Activated naive CD4-positive, alpha-beta T cell treated with anti-CD3 and anti-CD28 coated beads, Interleukin-2, amount 10 ng/mL, durations not matched to agents 7 days and 5 days (primary cell): ENCODE measurements around the gene PCMT1.
"Not testable (repeated sequence)": the region's sequence is repeated elsewhere in the genome, so short reads cannot be mapped to it uniquely, and the experiment has no call there.

Experiments used
- CTCF ChIA-PET: fragments of 350-600 bp; sonication (Branson Sonifier 250); formaldehyde crosslinking; loops from one replicate; lab custom pipeline; 2021; ENCODE audit warnings: antibody characterized with exemption; lab: Charles Lee
- DNase-seq: peaks from one replicate; pipeline ENCODE4 v3.0.0-alpha.2; 2020
- H3K27ac Mint-ChIP-seq: one replicate; pipeline ENCODE4 v1.8.0; 2021; ENCODE audit warnings: mild to moderate bottlenecking, moderate library complexity, mixed read lengths
- H3K27me3 Mint-ChIP-seq: one replicate; pipeline ENCODE4 v1.8.0; 2021; ENCODE audit warnings: mild to moderate bottlenecking, mixed read lengths
- H3K36me3 Mint-ChIP-seq: one replicate; pipeline ENCODE4 v1.8.0; 2021; ENCODE audit warnings: mixed read lengths
- H3K4me1 Mint-ChIP-seq: one replicate; pipeline ENCODE4 v1.8.0; 2021; ENCODE audit warnings: mixed read lengths
- H3K4me3 Mint-ChIP-seq: one replicate; pipeline ENCODE4 v1.8.0; 2021; ENCODE audit warnings: mild to moderate bottlenecking, moderate library complexity, mixed read lengths
- H3K9me3 Mint-ChIP-seq: one replicate; pipeline ENCODE4 v1.8.0; 2021; ENCODE audit warnings: mixed read lengths

The PCMT1 gene

DNA sequence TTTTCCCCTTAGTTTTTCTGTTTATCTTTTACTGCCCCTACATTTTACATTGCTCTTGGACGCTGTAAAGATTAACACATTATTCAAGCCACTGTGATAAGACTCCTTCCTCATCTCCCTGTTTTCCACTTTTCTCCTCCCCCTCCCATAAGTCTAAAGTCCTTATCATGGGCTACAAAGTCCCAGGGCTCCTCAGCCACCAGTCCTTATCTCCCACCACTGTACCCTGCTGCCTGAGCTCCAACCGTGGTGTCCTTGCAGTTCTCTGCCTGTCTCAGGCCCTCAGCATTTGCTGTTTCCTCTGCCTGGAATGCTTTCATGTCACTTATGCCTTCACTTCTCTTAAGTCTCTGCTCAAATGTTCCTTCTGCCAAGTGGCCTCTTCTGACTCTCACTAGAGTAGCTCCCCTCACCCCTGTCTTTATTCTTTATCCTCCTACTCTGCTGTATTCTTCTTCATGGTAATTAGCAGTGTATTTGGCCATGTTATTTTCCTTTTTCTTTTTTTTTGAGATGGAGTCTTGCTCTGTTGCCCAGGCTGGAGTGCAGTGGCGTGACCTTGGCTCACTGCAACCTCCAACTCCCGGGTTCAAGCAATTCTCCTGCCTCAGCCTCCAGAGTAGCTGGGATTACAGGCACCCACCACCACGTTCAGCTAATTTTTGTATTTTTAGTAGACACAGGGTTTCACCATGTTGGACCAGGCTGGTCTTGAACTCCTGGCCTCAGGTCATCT is 20.9 kb upstream of the PCMT1 start:
- Mint-ChIP-seq H3K4me3 (peak overlapping the region; percentile 18), H3K27ac (peak overlapping the region; percentile 75), H3K9me3 (no peaks in the 10 kb centered on the region), H3K36me3 (peaks cover 50% of the 10 kb centered on the region), H3K27me3 (no peaks in the 10 kb centered on the region), H3K4me1 (peaks cover 30% of the 10 kb centered on the region)
- CTCF ChIA-PET, result interaction anchor here (0.6 kb wide), 1 partner anchor 16 kb away, joined by 4 read pairs; no protein-coding TSS in a partner anchor
- no peak for DNase-seq

- Mint-ChIP-seq H3K4me1 (peaks cover 25% of the 10 kb centered on the region), H3K27ac (no peak overlapping the region), H3K4me3 (no peak overlapping the region), H3K36me3 (peaks cover 42% of the 10 kb centered on the region), H3K9me3 (no peaks in the 10 kb centered on the region), H3K27me3 (no peaks in the 10 kb centered on the region)
- no peak for DNase-seq
- CTCF ChIA-PET, result no interaction called here
Observed at GRCh38 chr6:149729824-149730223, 19.7 kb upstream of the PCMT1 start.

- no peaks in the 10 kb centered on the region for H3K9me3 Mint-ChIP-seq
- no peak for DNase-seq
- CTCF ChIA-PET, result interaction anchor here (1.3 kb wide), 1 partner anchor 9 kb away, joined by 3 read pairs; no protein-coding TSS in a partner anchor
Observed at GRCh38 chr6:149733089-149733720, 16.3 kb upstream of the PCMT1 start.

DNA sequence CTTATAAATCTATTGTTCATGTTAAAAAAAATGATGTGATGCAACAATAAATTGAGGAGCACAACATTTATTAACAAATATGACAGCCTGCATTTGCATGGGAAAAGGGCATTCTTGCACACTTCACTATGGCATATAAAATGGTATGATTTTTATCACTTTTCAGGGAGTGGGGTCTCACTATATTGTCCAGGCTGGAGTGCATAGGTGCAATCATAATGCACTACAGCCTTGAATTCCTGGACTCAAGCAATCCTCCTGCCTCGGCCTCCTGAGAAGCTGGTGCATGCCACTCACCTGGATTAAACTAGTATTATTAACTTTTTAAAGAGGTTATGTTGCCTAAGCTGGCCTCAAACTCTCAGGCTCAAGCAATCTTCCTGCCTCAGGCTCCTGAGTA is 14.6 kb upstream of the PCMT1 start:
- Mint-ChIP-seq H3K4me3 (no peak overlapping the region), H3K27ac (no peak overlapping the region), H3K9me3 (no peaks in the 10 kb centered on the region), H3K4me1 (no peaks in the 10 kb centered on the region), H3K36me3 (peaks cover 31% of the 10 kb centered on the region), H3K27me3 (no peaks in the 10 kb centered on the region)
- CTCF ChIA-PET, result no interaction called here
- DNase-seq, result no peak

More at GRCh38 chr6:149733089-149733720, 16.3 kb upstream of the PCMT1 start:
- peaks cover 16% of the 10 kb centered on the region for H3K4me1 Mint-ChIP-seq
- H3K36me3 Mint-ChIP-seq, result peaks cover 38% of the 10 kb centered on the region
- no peak overlapping the region for H3K4me3 Mint-ChIP-seq
- H3K27me3 Mint-ChIP-seq, result no peaks in the 10 kb centered on the region
- H3K27ac Mint-ChIP-seq, result no peak overlapping the region

DNA sequence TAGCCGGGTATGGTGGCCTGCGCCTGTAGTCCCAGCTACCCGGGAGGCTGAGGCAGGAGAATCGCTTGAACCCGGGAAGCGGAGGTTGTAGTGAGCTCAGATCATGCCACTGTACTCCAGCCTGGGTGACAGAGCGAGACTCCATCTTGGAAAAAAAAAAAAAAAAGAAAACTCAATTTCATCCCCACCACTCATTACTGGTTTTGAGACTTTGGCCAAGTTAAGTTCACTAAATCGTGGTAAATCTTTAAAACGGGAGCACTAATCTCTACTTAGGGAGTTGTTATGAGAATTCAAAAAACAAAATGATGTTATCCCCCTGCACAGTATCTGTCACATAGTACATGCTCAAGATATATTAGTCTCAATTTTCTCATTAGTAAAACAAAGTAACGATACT is 4.3 kb upstream of the PCMT1 start:
- not testable (repeated sequence) for H3K9me3 Mint-ChIP-seq, DNase-seq, H3K27me3 Mint-ChIP-seq
- peak overlapping the region; percentile 93 for H3K27ac Mint-ChIP-seq
- peak overlapping the region; percentile 98 for H3K4me3 Mint-ChIP-seq
- H3K4me1 Mint-ChIP-seq, result peaks cover 32% of the 10 kb centered on the region
- peaks cover 24% of the 10 kb centered on the region for H3K36me3 Mint-ChIP-seq
- CTCF ChIA-PET, result interaction anchor here (0.6 to 1.3 kb wide), 5 partner anchors 8 to 170 kb away, joined by 3 to 4 read pairs (median 3); no protein-coding TSS in a partner anchor

DNA sequence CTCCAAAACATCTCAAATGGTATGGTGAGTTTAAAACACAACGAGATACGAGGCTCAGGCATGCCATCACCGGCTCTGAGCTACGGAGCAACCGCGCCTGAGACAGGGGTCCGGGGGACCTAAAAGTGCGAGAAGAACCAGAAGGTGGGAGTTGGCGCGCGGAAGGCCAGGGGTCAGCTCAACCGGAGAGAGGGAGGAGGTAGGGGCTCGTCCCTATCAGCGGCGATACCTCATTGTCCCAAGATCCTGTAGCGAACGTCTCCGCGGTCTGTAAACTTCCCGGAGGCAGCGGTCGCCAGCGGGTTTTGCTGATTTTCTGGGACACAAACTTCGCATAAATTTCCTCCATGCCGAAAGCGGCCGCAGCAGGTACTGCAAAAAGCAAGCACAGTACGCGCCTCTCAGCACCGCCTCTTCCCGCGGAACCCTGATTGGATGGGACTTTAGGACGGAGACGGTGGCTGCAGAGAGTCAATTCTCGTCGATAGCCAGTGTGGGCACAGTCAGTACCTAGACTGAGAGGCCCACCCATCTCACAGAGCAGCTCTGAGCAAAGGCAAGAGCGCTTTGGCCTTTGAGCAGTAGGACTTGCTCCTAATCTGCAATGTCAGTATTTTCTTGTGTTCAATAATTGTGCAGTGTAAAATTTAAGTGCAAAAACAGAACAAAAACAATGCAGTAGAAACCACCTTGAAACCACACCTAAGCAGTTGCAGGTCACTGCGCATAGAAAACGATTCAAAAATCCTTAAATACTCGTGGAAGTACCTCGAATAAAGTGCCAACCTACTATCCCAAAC is 3.2 kb upstream of the PCMT1 start, which contains the start of gene NUP43:
NUP43 (minus strand) TSS at position 383 of the 800 bp plus-strand sequence; CDS start at position 349, 34 bp downstream.
- CTCF ChIA-PET, result interaction anchor here (0.8 to 2.1 kb wide), 6 partner anchors 9 to 171 kb away, joined by 3 to 7 read pairs (median 3); partner anchors contain the start of gene LATS1
- H3K27ac Mint-ChIP-seq, result peak within 1 kb of the TSS; percentile 93
- peaks cover 41% of the 10 kb centered on the region for H3K4me1 Mint-ChIP-seq
- H3K27me3 Mint-ChIP-seq, result no peaks in the 10 kb centered on the region
- H3K4me3 Mint-ChIP-seq, result peak within 1 kb of the TSS; percentile 98
- DNase-seq, result peak; percentile 96
- peaks cover 15% of the 10 kb centered on the region for H3K36me3 Mint-ChIP-seq
- no peaks in the 10 kb centered on the region for H3K9me3 Mint-ChIP-seq

DNA sequence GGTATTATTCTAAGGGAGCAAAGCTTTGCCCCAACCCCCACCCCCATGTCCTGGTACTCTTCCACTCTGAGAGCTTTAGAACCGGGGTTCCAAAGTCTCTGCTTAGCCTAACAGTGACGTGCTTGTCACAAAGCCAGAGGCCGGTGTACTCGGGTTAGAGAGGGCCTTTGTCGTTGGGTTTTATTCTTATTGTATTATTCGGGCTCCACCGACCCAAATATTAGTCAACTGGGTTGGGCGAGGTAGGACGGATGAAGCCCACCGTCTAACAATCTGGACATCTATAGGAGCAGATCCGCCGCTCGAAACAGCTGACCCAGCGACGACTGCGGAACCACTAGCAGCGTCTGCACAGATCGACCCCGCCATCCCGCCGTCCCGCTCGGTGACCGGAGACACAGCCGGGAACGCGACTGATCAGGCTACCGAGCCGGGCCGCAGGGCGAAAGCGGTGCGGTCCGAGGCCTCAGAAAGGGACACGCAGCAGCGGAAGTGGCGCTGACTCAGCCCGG is 403 bp upstream of the PCMT1 start:
- CTCF ChIA-PET, H3K36me3 Mint-ChIP-seq, H3K9me3 Mint-ChIP-seq, DNase-seq, H3K27me3 Mint-ChIP-seq: not testable (repeated sequence)
- peaks cover 54% of the 10 kb centered on the region for H3K4me1 Mint-ChIP-seq
- H3K4me3 Mint-ChIP-seq, result peak overlapping the region; percentile 90
- H3K27ac Mint-ChIP-seq, result peak overlapping the region; percentile 91

DNA sequence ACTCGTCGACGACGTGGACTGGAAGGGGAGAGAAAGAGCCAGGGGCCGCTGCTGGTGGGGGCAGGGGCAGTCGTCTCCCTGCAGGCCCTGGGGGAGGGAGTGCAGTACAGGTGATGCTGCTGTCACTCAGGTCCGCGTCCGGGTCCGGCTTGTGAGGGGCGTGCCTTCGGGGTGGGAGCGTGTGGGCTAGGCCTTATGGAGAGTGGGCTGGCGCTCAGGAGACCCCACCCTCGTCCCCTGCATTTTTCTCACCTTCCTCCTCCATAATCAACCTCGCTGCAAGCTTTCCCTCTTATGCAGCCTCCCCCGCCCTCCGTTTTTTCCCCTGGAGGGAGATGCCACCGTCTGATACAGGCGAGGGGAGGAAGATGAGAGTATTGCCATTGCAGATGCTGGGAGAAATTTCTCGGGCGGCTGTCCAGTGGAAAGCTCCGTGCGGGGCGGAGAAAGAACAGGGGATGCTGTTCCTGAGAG is 632 bp downstream of the PCMT1 start:
- Mint-ChIP-seq H3K4me1 (peaks cover 51% of the 10 kb centered on the region), H3K27ac (peak overlapping the region; percentile 91), H3K4me3 (peak overlapping the region; percentile 90), H3K36me3 (peaks cover 6% of the 10 kb centered on the region), H3K9me3 (no peaks in the 10 kb centered on the region), H3K27me3 (no peaks in the 10 kb centered on the region)
- CTCF ChIA-PET, result no interaction called here
- DNase-seq, result peak; percentile 74

GRCh38 chr6:149751239-149751638 is 1.7 kb downstream of the PCMT1 start:
- no peaks in the 10 kb centered on the region for H3K9me3 Mint-ChIP-seq
- no peak for DNase-seq
- H3K4me1 Mint-ChIP-seq, result peaks cover 49% of the 10 kb centered on the region
- no peaks in the 10 kb centered on the region for H3K27me3 Mint-ChIP-seq
- H3K27ac Mint-ChIP-seq, result no peak overlapping the region
- CTCF ChIA-PET, result no interaction called here
- peaks cover 9% of the 10 kb centered on the region for H3K36me3 Mint-ChIP-seq
- H3K4me3 Mint-ChIP-seq, result peak overlapping the region; percentile 90

- CTCF ChIA-PET, H3K9me3 Mint-ChIP-seq, H3K27ac Mint-ChIP-seq, H3K27me3 Mint-ChIP-seq, DNase-seq, H3K4me3 Mint-ChIP-seq, H3K36me3 Mint-ChIP-seq: not testable (repeated sequence)
- H3K4me1 Mint-ChIP-seq, result peaks cover 42% of the 10 kb centered on the region
Observed at GRCh38 chr6:149751920-149752319, 2.4 kb downstream of the PCMT1 start.

DNA sequence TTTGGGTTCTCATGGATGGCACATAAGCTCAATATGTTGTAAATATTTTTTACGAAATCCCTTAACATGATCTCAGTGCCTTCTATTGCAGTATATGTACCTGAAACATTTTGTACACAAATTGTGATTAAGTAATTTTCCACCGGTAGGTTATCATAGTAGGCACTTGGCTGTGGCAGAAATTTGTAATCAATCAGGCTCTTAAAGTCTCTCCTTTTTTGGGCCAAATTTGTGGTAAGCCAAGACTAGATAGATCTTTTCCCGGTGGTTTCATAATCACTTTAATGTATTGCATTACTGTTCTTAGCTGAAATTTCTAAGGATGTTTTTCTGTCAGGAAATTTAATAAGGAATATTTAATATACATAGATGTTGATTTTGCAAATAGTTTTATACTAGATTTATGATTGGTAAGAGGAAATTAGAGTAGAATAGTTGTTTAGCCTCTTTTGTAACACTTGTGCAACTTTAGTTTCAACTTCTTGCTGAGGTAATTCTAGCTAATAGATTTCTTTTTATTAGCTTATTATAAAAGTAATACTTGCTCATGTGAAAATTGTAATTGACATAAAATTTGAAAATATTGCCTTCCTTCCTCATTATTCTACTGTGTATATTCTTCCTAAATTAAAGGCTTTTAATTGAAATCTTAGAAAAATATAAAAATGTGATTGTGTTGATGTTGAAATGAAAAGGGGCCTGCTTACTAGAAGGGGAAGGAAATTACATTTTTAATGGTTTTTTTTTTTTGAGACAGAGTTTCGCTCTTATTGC is 3.2 kb downstream of the PCMT1 start:
- CTCF ChIA-PET, result interaction anchor here (1.0 kb wide), 1 partner anchor 82 kb away, joined by 3 read pairs; no protein-coding TSS in a partner anchor
- Mint-ChIP-seq H3K4me1 (peaks cover 36% of the 10 kb centered on the region), H3K4me3 (no peak overlapping the region), H3K27ac (no peak overlapping the region), H3K9me3 (no peaks in the 10 kb centered on the region), H3K27me3 (no peaks in the 10 kb centered on the region), H3K36me3 (peaks cover 10% of the 10 kb centered on the region)
- no peak for DNase-seq

- CTCF ChIA-PET, result interaction anchor here (1.0 kb wide), 1 partner anchor 81 kb away, joined by 3 read pairs; no protein-coding TSS in a partner anchor
- H3K27ac Mint-ChIP-seq, DNase-seq, H3K27me3 Mint-ChIP-seq, H3K9me3 Mint-ChIP-seq, H3K4me3 Mint-ChIP-seq: not testable (repeated sequence)
- Mint-ChIP-seq H3K4me1 (peaks cover 35% of the 10 kb centered on the region), H3K36me3 (peaks cover 10% of the 10 kb centered on the region)
Observed at GRCh38 chr6:149753374-149753637, 3.8 kb downstream of the PCMT1 start.

DNA sequence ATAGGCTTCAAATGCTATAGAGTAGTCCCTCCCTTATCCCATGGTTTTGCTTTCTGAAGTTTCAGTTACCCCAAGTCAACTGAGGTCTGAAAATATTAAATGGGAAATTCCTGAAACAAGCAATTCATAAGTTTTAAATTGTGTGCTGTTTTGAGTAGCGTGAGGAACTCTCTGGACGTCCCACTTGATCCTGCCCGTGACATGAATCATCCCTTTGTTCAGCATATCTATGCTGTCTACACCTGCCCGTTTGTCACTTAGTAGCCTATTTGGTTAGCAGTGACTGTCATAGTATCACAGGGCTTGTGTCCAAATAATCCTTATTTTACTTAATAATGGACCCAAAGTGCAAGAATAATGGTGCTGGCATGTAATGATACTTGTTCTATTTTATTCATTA is 5.0 kb downstream of the PCMT1 start:
- H3K27me3 Mint-ChIP-seq, result no peaks in the 10 kb centered on the region
- no peak overlapping the region for H3K4me3 Mint-ChIP-seq
- no peak for DNase-seq
- CTCF ChIA-PET, result no interaction called here
- no peaks in the 10 kb centered on the region for H3K9me3 Mint-ChIP-seq
- no peak overlapping the region for H3K27ac Mint-ChIP-seq
- peaks cover 10% of the 10 kb centered on the region for H3K36me3 Mint-ChIP-seq
- H3K4me1 Mint-ChIP-seq, result peaks cover 30% of the 10 kb centered on the region
